ENCODE results near the gene RYR3. TPM values are rescaled to one million over a fixed set of nuclear protein-coding genes. Genes with fewer than 3 reads are reported as not detected.

The RYR3 gene
- total RNA-seq, 2 experiments from 2014 or later, result not detected

GRCh38 chr15:33851079-33851478, 540.3 kb downstream of the RYR3 start:
- DNase-seq, result no peak
- CTCF ChIA-PET, result no interaction called here

GRCh38 chr15:33852094-33852493, 541.3 kb downstream of the RYR3 start:
- DNase-seq (no peak), ATAC-seq (no peak)
- Mint-ChIP-seq H3K27ac (no peak overlapping the region), H3K4me3 (no peak overlapping the region), H3K27me3 (no peaks in the 10 kb centered on the region), H3K9me3 (no peaks in the 10 kb centered on the region), H3K4me1 (ENCODE audit: low read depth) (no peaks in the 10 kb centered on the region), H3K36me3 (ENCODE audit: low read depth) (no peaks in the 10 kb centered on the region)
- ChIA-PET POLR2A (no interaction called here), CTCF (no interaction called here)
- intact Hi-C loops (cut with micrococcal nuclease), result no loop called here
- TF ChIP-seq CTCF (IDR thresholded peaks at IDR 0.05), result no peak

More at GRCh38 chr15:33851079-33851478, 540.3 kb downstream of the RYR3 start:
- Mint-ChIP-seq H3K9me3 (no peaks in the 10 kb centered on the region), H3K27me3 (no peaks in the 10 kb centered on the region), H3K27ac (no peak overlapping the region), H3K4me1 (ENCODE audit: low read depth) (no peaks in the 10 kb centered on the region), H3K4me3 (no peak overlapping the region), H3K36me3 (ENCODE audit: low read depth) (no peaks in the 10 kb centered on the region)
- TF ChIP-seq CTCF (IDR thresholded peaks at IDR 0.05), result no peak
- ATAC-seq, result no peak
- POLR2A ChIA-PET, result no interaction called here
- intact Hi-C loops (cut with micrococcal nuclease), result no loop called here

- intact Hi-C loops (cut with micrococcal nuclease), result no loop called here
- ATAC-seq, result no peak
- H3K4me3 Mint-ChIP-seq, result no peak overlapping the region
Measured at GRCh38 chr15:33852570-33852969, 541.8 kb downstream of the RYR3 start.

GRCh38 chr15:33857726-33858125, 547.0 kb downstream of the RYR3 start:
- intact Hi-C loops (cut with micrococcal nuclease), result no loop called here
- H3K36me3 Mint-ChIP-seq (ENCODE audit: low read depth), result peaks cover 3% of the 10 kb centered on the region

More at GRCh38 chr15:33852570-33852969, 541.8 kb downstream of the RYR3 start:
- H3K27ac Mint-ChIP-seq, result no peak overlapping the region
- no peaks in the 10 kb centered on the region for H3K27me3 Mint-ChIP-seq
- no peaks in the 10 kb centered on the region for H3K4me1 Mint-ChIP-seq (ENCODE audit: low read depth)
- no peak for TF ChIP-seq CTCF (IDR thresholded peaks at IDR 0.05)
- ChIA-PET POLR2A (no interaction called here), CTCF (no interaction called here)
- DNase-seq, result no peak
- H3K9me3 Mint-ChIP-seq, result no peaks in the 10 kb centered on the region
- H3K36me3 Mint-ChIP-seq (ENCODE audit: low read depth), result no peaks in the 10 kb centered on the region

GRCh38 chr15:33858836-33859235, 548.1 kb downstream of the RYR3 start:
- no peak for ATAC-seq
- Mint-ChIP-seq H3K4me1 (ENCODE audit: low read depth) (no peaks in the 10 kb centered on the region), H3K4me3 (no peak overlapping the region), H3K27ac (no peak overlapping the region), H3K36me3 (ENCODE audit: low read depth) (peaks cover 6% of the 10 kb centered on the region), H3K27me3 (no peaks in the 10 kb centered on the region), H3K9me3 (no peaks in the 10 kb centered on the region)
- POLR2A ChIA-PET, result no interaction called here
- CTCF ChIA-PET, result no interaction called here
- DNase-seq, result no peak
- intact Hi-C loops (cut with micrococcal nuclease), result no loop called here
- TF ChIP-seq CTCF (IDR thresholded peaks at IDR 0.05), result no peak

More at GRCh38 chr15:33857726-33858125, 547.0 kb downstream of the RYR3 start:
- ATAC-seq, result no peak
- DNase-seq, result no peak
- CTCF ChIA-PET, result no interaction called here
- POLR2A ChIA-PET, result no interaction called here
- no peaks in the 10 kb centered on the region for H3K4me1 Mint-ChIP-seq (ENCODE audit: low read depth)
- no peaks in the 10 kb centered on the region for H3K27me3 Mint-ChIP-seq
- no peak overlapping the region for H3K4me3 Mint-ChIP-seq
- TF ChIP-seq CTCF (IDR thresholded peaks at IDR 0.05), result no peak
- H3K27ac Mint-ChIP-seq, result no peak overlapping the region
- no peaks in the 10 kb centered on the region for H3K9me3 Mint-ChIP-seq
